GM08714 (cell line): Measurements from ENCODE around the gene OR10J5.
"Not testable (repeated sequence)": the region's sequence is repeated elsewhere in the genome, so short reads cannot be mapped to it uniquely, and the experiment has no call there.

ENCODE experiments used
- H3K4me3 ChIP-seq: fragments of 200-500 bp; sonication (Bioruptor generic); 2 replicates; pipeline ENCODE4 v1.5.1; 2014; ENCODE audit warnings: mild to moderate bottlenecking, low read length, inconsistent platforms
- ZNF274 ChIP-seq: IDR thresholded peaks from 2 replicates; pipeline ENCODE4 v1.6.1; 2012; ENCODE audit warnings: mild to moderate bottlenecking, low read depth, low read length

Gene OR10J5

DNA sequence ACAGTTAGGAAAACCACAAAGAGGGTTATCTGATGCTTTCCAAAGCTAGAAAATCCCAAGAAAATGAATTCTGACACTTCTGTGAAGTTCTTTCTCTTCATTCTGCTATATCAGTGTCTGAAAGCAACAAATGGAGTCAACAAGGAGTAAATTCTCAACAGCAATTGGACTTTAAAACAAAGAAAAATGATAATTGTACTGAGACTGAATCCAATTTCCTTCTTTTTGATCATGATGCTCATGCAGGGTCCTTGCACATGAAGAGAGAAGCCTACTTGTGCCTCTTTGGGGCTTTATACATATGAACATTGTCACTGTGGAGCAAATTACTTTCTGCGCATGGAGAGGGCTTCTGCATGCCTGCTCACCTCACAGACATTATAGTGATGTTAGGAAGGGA lies at the start of gene OR10J5:
OR10J5 (minus strand) TSS at position 101 of the 400 bp plus-strand sequence; CDS start at position 101, 0 bp downstream.
- no peak within 1 kb of the TSS for H3K4me3 ChIP-seq
- no peak for TF ChIP-seq ZNF274

DNA sequence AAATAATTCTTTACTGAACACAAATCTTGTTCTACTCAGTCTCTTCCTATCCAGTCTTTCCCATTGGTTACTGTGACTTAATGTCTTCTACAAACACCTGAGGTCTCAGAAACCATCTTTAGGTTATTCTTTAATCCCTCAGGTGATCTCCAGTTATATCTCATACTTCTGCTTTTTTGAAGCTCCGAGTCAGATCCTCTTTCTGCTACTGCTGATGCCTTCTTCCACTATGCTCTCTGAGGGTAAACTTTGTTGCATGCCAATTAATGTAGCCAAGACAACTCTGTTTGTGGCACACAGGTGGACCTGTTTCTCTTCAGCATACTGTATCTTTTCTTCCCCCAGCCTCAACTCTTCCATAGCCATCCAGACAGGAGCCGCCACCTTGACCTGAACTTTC lies 48.7 kb upstream of the OR10J5 start:
- no peak for TF ChIP-seq ZNF274
- no peak overlapping the region for H3K4me3 ChIP-seq

- H3K4me3 ChIP-seq = no peak overlapping the region
- no peak for TF ChIP-seq ZNF274
Observed at GRCh38 chr1:159581422-159581821, 45.6 kb upstream of the OR10J5 start.

GRCh38 chr1:159580340-159580739 lies 44.5 kb upstream of the OR10J5 start:
- H3K4me3 ChIP-seq = no peak overlapping the region
- TF ChIP-seq ZNF274 = no peak

DNA sequence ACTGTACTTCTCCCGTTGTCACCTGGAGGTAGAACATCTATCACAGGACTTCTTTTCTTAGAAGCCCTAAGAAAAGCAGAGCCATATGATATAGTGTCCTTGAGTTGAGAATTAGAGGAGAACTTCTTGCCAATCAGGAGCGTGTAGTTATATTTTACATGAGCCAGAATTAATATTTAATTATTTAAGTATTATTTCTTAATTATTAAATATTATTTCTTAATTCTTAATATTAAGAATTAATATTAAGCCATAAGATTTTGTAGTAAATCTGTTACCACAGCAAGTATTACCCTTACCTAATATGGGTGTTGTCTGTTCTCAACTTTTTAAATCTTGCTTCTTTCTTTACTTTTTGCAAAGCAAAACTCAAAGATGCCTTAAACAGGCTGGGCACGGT lies 41.6 kb upstream of the OR10J5 start:
- no peak for TF ChIP-seq ZNF274
- H3K4me3 ChIP-seq = no peak overlapping the region

GRCh38 chr1:159562680-159563079 lies 26.9 kb upstream of the OR10J5 start:
- no peak for TF ChIP-seq ZNF274
- H3K4me3 ChIP-seq = no peak overlapping the region

DNA sequence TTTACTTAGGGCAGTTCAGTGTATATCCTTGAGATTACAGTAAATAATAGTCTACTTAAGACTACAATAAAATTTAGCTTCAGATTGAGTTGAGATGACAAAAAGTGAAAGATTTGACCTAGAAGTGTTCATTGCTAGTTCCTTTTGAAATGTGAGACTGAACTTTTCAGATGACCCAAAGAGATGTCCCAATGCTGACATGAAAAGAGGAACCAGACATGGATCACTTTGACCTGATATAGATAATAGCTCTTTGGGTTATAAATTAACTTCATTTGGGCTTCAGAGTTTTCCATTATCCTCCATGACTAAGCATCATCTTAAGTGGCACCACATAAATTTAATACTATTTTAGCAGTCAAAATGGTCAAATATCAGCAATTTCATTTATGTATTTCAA lies 25.7 kb upstream of the OR10J5 start:
- no peak overlapping the region for H3K4me3 ChIP-seq
- TF ChIP-seq ZNF274 = no peak

- TF ChIP-seq ZNF274 = no peak
Observed at GRCh38 chr1:159560599-159560998, 24.8 kb upstream of the OR10J5 start.

GRCh38 chr1:159556931-159557369 lies 21.1 kb upstream of the OR10J5 start:
- no peak overlapping the region for H3K4me3 ChIP-seq
- no peak for TF ChIP-seq ZNF274

More at GRCh38 chr1:159560599-159560998, 24.8 kb upstream of the OR10J5 start:
- no peak overlapping the region for H3K4me3 ChIP-seq

DNA sequence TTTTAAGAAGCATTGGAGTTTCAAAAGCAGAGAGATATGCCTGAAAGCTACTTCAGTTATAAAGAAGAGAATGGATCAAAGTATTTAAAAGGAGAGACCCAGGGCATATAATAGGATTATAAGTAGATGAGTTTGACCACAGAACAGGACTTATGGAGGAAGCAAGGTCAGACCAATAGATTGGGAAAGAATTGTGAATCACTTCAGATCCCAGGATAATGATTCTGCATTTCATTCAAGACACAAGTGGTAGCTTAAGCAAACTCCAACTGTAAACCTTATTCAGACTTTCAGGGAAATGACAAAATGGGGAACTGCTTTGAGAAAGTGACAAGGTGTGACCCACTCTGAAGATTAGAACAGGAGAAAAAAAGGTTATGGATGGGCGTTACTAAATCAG lies 18.9 kb upstream of the OR10J5 start:
- no peak overlapping the region for H3K4me3 ChIP-seq
- TF ChIP-seq ZNF274 = no peak

DNA sequence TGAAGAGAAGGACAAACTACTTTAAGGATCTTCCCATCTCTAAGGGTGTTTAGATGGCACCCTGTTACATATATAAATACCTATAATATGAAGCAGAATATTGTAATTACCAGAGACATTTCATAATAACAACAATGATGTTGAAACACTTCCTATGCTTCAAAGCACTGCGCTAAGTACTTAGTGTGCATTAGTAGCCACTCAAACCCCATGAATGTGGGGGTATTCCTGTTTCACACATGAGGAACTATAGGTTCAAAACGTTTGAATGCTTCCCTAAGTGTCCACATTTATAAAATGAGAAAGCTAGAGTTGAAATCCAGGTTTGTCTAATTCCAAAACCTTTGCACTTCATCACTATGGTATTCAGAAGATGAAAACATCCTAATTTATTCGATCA lies 18.5 kb upstream of the OR10J5 start:
- no peak overlapping the region for H3K4me3 ChIP-seq
- no peak for TF ChIP-seq ZNF274

DNA sequence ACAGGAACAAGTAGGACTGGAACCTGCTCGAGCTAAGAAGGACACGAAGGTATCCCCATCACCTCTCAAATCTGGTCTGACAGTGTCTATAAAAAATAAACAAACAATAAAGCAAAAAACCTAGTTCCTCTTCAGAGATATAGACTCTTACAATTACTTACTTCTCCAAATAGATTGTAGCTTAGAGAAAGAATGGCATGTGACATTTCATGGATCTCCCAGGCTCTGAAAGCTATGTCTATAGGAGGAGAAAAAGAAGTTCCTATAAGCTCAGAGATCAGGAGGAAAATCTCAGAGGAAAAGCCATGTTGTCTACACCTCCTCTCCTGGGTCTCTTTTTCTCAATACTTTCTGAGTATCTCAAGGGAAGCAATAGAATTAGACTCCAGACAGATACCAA lies 12.3 kb upstream of the OR10J5 start:
- no peak for TF ChIP-seq ZNF274
- no peak overlapping the region for H3K4me3 ChIP-seq

DNA sequence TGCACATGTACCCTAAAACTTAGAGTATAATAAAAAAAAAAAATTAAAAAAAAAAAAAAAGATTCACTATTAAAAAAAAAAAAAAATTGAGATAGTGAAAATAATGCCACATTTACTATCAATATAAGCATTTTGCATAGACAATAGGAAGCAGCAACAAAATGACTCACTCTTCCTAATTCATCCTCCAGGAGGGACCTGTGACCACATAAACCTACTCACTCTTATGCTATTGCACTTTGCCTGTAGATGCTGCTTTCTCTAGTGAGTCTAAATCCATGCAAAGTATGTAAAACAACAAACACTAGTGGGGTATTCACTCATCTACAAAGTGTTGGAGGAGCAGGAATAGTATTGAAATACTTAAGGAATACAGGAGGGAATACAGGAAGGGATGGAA lies 2.9 kb downstream of the OR10J5 start:
- H3K4me3 ChIP-seq = no peak overlapping the region
- no peak for TF ChIP-seq ZNF274

GRCh38 chr1:159524792-159525191 lies 11.0 kb downstream of the OR10J5 start:
- not testable (repeated sequence) for H3K4me3 ChIP-seq

DNA sequence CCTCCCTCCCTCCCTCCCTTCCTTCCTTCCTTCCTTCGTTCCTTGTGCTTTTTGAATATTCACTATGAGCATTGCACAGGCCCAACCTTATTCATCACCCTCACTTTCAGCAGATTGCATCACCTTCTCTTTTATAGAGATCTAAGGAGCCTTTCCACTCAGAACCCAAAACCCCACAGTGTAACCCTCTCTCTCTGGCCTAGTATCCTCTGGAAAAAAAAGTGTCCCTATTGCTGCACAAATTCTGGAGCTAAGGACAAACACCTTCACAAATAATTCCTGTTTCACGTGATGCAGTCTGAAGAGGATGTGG lies 25.6 kb downstream of the OR10J5 start:
- H3K4me3 ChIP-seq = no peak overlapping the region
- TF ChIP-seq ZNF274 = no peak

DNA sequence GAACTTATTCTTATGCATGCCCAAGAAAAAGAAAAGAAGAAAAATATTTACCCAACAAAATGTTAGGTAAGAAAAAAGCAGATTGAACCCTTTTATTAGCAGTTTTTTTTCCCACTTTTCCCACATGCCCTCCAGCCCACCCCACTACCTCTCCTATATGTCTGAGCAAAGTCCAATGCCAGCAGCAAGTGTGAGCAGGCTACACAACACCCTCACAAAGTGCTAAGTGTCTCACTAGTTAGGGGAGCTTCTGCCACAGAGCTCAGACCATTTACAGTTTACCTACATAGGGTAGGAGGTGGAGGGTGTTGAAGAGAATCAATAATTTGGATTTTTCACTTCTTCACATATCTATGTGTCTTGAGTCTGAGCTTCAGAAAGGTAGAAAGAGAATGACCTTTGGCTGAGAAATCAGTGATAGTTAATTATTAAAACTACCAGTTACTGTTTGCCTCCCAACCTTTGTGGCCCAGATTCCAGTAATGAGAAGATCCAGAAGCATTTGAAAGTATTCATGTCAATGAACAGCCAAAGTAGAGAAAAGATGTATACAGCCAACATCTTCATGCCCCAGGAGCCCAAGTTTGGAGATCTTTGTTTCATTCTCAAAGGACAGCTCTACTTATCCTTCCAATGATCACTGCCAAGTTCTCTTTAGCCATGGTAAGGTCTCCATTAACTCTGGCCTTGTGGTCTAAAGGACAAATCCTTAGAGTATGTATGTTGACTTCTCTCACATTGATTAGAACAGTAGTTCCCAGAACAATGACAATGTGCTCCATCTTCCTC lies 26.2 kb downstream of the OR10J5 start:
- TF ChIP-seq ZNF274 = no peak
- H3K4me3 ChIP-seq = no peak overlapping the region
